Neural cell (in vitro differentiated cells): ENCODE results near the gene ALDH4A1.

Experiments used
- CTCF ChIP-seq: fragments of 450-650 bp; IDR thresholded peaks from 2 replicates; pipeline ENCODE4 v1.5.1; 2014; ENCODE audit warnings: antibody characterized with exemption, mild to moderate bottlenecking, moderate library complexity; ENCODE audit not compliant: poor library complexity, severe bottlenecking
- EP300 ChIP-seq: fragments of 450-650 bp; conservative IDR thresholded peaks from 2 replicates; pipeline ENCODE4 v1.6.1; 2014; ENCODE audit warnings: antibody characterized with exemption, mild to moderate bottlenecking, moderate library complexity; ENCODE audit not compliant: poor library complexity, severe bottlenecking
- EZH2 ChIP-seq: fragments of 200-600, 300-800 bp; shearing (Covaris generic), sonication (generic); IDR thresholded peaks from 2 replicates; pipeline ENCODE4 v1.6.1; 2014; ENCODE audit warnings: antibody characterized with exemption, low read length, borderline replicate concordance, mild to moderate bottlenecking; ENCODE audit not compliant: insufficient read depth, poor library complexity, severe bottlenecking
- POLR2AphosphoS5 ChIP-seq: IDR thresholded peaks from 2 replicates; pipeline ENCODE4 v1.6.1; 2012
- RAD21 ChIP-seq: fragments of 450-650 bp; conservative IDR thresholded peaks from 2 replicates; pipeline ENCODE4 v1.6.1; 2014; ENCODE audit warnings: antibody characterized with exemption, mild to moderate bottlenecking, moderate library complexity
- REST ChIP-seq: IDR thresholded peaks from 2 replicates; pipeline ENCODE4 v1.6.1; 2012; ENCODE audit warnings: borderline replicate concordance

GRCh38 chr1:18886003-18886335, 16.4 kb downstream of the ALDH4A1 start:
- TF ChIP-seq CTCF (no peak), RAD21 (no peak), EP300 (no peak), POLR2AphosphoS5 (no peak), EZH2 (no peak), REST (no peak)
